ENCODE measurements around the gene CFB. TPM values are rescaled to one million over a fixed set of nuclear protein-coding genes. Genes with fewer than 3 reads are reported as not detected.

CFB gene
- total RNA-seq, 1 experiment from 2014 or later, result 0.31 TPM

- Histone ChIP-seq H2BK12ac (ENCODE audit: insufficient read length, low read depth, low read length) (no peak overlapping the region), H3K79me1 (ENCODE audit: insufficient read depth, low read depth, low read length, poor library complexity, severe bottlenecking) (no peaks in the 10 kb centered on the region), H4K91ac (ENCODE audit: insufficient read length, low read depth, low read length) (no peak overlapping the region), H3K27ac (ENCODE audit: insufficient read length, low read depth, low read length) (no peak overlapping the region), H3K4me2 (ENCODE audit: insufficient read depth, insufficient read length, low read length) (no peak overlapping the region), H4K20me1 (ENCODE audit: control insufficient read depth, insufficient read depth, insufficient read length) (no peaks in the 10 kb centered on the region), H2AK5ac (ENCODE audit: insufficient read length, low read length) (no peak overlapping the region), H2AFZ (ENCODE audit: low read length) (no peak overlapping the region), H3K56ac (ENCODE audit: insufficient read length, low read depth, low read length) (no peak overlapping the region), H4K5ac (ENCODE audit: insufficient read length, low read depth, low read length) (no peak overlapping the region), H2BK20ac (ENCODE audit: low read depth, low read length, poor library complexity, severe bottlenecking) (no peak overlapping the region), H2BK5ac (ENCODE audit: insufficient read length, low read length) (no peak overlapping the region), H3K4ac (ENCODE audit: low read depth, low read length) (no peak overlapping the region), H3K79me2 (ENCODE audit: insufficient read depth, low read length) (no peaks in the 10 kb centered on the region; the same call in 1 of the 2 replicates), H3K27me3 (ENCODE audit: insufficient read depth, low read length) (no peaks in the 10 kb centered on the region), H3K14ac (ENCODE audit: insufficient read depth, low read length) (no peak overlapping the region), H4K8ac (replicated peaks; ENCODE audit: insufficient read length, low read depth, low read length) (no peak overlapping the region), H3T11ph (ENCODE audit: low read length) (no peak overlapping the region), H3K9me3 (ENCODE audit: control insufficient read depth, low read depth, low read length) (no peaks in the 10 kb centered on the region), H2BK15ac (ENCODE audit: low read depth, low read length) (no peak overlapping the region), H2BK120ac (ENCODE audit: low read depth, low read length, poor library complexity, severe bottlenecking) (no peak overlapping the region), H3K23me2 (ENCODE audit: insufficient read length, low read depth, low read length, poor library complexity, severe bottlenecking) (no peaks in the 10 kb centered on the region), H3K18ac (ENCODE audit: insufficient read length, low read depth, low read length) (no peak overlapping the region), H3K4me1 (ENCODE audit: insufficient read depth, low read length) (no peaks in the 10 kb centered on the region), H3K23ac (ENCODE audit: insufficient read length, low read depth, low read length) (no peak overlapping the region), H3K9ac (ENCODE audit: extremely low read depth, insufficient read length, low read length) (no peak overlapping the region)
- no peak for DNase-seq
- no peak overlapping the region for H3K4me3 Mint-ChIP-seq
- no peak overlapping the region for H3K27ac Mint-ChIP-seq
- no CpG with 5 or more reads among the region's 13 CpGs for WGBS (ENCODE audit: extremely low coverage, insufficient read length, low lambda C conversion rate)
- TF ChIP-seq CTCF (conservative IDR thresholded peaks at IDR 0.05), result no peak
- H3K4me1 Mint-ChIP-seq, result peaks cover 0 to 4% of the 10 kb centered on the region in 2 experiments; a peak in 1 of 4 replicates
- no peaks in the 10 kb centered on the region; the same call in 1 of the 2 replicates for H3K27me3 Mint-ChIP-seq (ENCODE audit: low read depth)
- no peaks in the 10 kb centered on the region for H3K9me3 Mint-ChIP-seq
- peaks cover 50 to 96% (median 92%) of the 10 kb centered on the region in 3 experiments; a peak in 6 of 7 replicates for H3K36me3 Mint-ChIP-seq (ENCODE audit: insufficient read depth in 1 of 3, low read depth in 3 of 3)
Measured at GRCh38 chr6:31965700-31966099, 19.8 kb downstream of the CFB start.
